Astrocyte (in vitro differentiated cells and primary cell): ENCODE results near the gene PLA2G6. TPM values are rescaled to one million over a fixed set of nuclear protein-coding genes. Genes with fewer than 3 reads are reported as not detected.
A peak's percentile ranks its signal among the peaks of the same experiment; 100 is the strongest.

Experiments used
- DNase-seq: peaks from one replicate; pipeline ENCODE4 v3.0.0-alpha.2; 2010; ENCODE audit warnings: low read depth
- FAIRE-seq: peaks from 2 replicates; lab custom pipeline; 2011; peaks lifted over from hg19 to GRCh38; lab: Jason Lieb, UNC
- H2AFZ ChIP-seq: 2 replicates; pipeline ENCODE4 v1.6.0; 2012; ENCODE audit warnings: low read depth, low read length, inconsistent platforms
- H3K27ac ChIP-seq: 2 replicates; pipeline ENCODE4 v1.5.1; 2011; ENCODE audit warnings: low read depth, low read length, inconsistent platforms
- H3K27me3 ChIP-seq: 2 replicates; pipeline ENCODE4 v1.6.0; 2011; ENCODE audit warnings: low read length, inconsistent platforms; ENCODE audit not compliant: insufficient read depth
- H3K36me3 ChIP-seq: 2 replicates; pipeline ENCODE4 v1.5.1; 2011; ENCODE audit warnings: low read length, inconsistent platforms; ENCODE audit not compliant: insufficient read depth
- H3K4me1 ChIP-seq: 2 replicates; pipeline ENCODE4 v1.5.1; 2011; ENCODE audit warnings: low read length, inconsistent platforms; ENCODE audit not compliant: insufficient read depth
- H3K4me2 ChIP-seq: 2 replicates; pipeline ENCODE4 v1.6.0; 2012; ENCODE audit warnings: low read length, inconsistent platforms
- H3K4me3 ChIP-seq: 2 replicates; pipeline ENCODE4 v1.5.1; 2011; ENCODE audit warnings: low read depth, mild to moderate bottlenecking, low read length, inconsistent platforms; ENCODE audit not compliant: insufficient read depth
- H3K79me2 ChIP-seq: 2 replicates; pipeline ENCODE4 v1.6.0; 2012; ENCODE audit warnings: mild to moderate bottlenecking, low read length, inconsistent platforms; ENCODE audit not compliant: insufficient read depth
- H3K9ac ChIP-seq: 2 replicates; pipeline ENCODE4 v1.6.0; 2012; ENCODE audit warnings: mild to moderate bottlenecking, low read length, inconsistent platforms
- H3K9me3 ChIP-seq: 2 replicates; pipeline ENCODE4 v1.5.1; 2012; ENCODE audit warnings: low read depth, mild to moderate bottlenecking, low read length, inconsistent platforms; ENCODE audit not compliant: insufficient read depth
- H4K20me1 ChIP-seq: 2 replicates; pipeline ENCODE4 v1.6.0; 2012; ENCODE audit warnings: low read length, inconsistent platforms; ENCODE audit not compliant: insufficient read depth
- H3K27ac Mint-ChIP-seq: one replicate; pipeline ENCODE4 v1.8.0; 2021; ENCODE audit warnings: mild to moderate bottlenecking, mixed read lengths; ENCODE audit not compliant: unreplicated experiment
- H3K27me3 Mint-ChIP-seq: one replicate; pipeline ENCODE4 v1.8.0; 2021; ENCODE audit warnings: low read depth, mixed read lengths; ENCODE audit not compliant: unreplicated experiment
- H3K36me3 Mint-ChIP-seq: one replicate; pipeline ENCODE4 v1.8.0; 2021; ENCODE audit warnings: low read depth, mixed read lengths; ENCODE audit not compliant: unreplicated experiment
- H3K4me1 Mint-ChIP-seq: one replicate; pipeline ENCODE4 v1.8.0; 2021; ENCODE audit warnings: low read depth, mixed read lengths; ENCODE audit not compliant: unreplicated experiment
- H3K4me3 Mint-ChIP-seq: one replicate; pipeline ENCODE4 v1.8.0; 2021; ENCODE audit warnings: mild to moderate bottlenecking, moderate library complexity, mixed read lengths; ENCODE audit not compliant: unreplicated experiment
- H3K9me3 Mint-ChIP-seq: one replicate; pipeline ENCODE4 v1.8.0; 2021; ENCODE audit warnings: mild to moderate bottlenecking, mixed read lengths; ENCODE audit not compliant: unreplicated experiment
- EZH2 ChIP-seq: IDR thresholded peaks from 2 replicates; pipeline ENCODE4 v1.6.1; 2012; ENCODE audit warnings: mild to moderate bottlenecking, low read length, inconsistent platforms; ENCODE audit not compliant: insufficient read depth
- total RNA-seq: library from RNA; stranded (reverse); gene quantifications from 2 replicates; pipeline ENCODE4 v1.2.1, GENCODE V29; 2021
- TF ChIP-seq, protein P1 (sequence below): IDR thresholded peaks from 2 replicates; pipeline ENCODE4 v1.5.1; 2011; ENCODE audit warnings: low read depth, mild to moderate bottlenecking, inconsistent platforms, low read length, moderate library complexity; ENCODE audit not compliant: insufficient read depth

PLA2G6 gene
- total RNA-seq, 1 donor from 2014 or later = 10.0 TPM

DNA sequence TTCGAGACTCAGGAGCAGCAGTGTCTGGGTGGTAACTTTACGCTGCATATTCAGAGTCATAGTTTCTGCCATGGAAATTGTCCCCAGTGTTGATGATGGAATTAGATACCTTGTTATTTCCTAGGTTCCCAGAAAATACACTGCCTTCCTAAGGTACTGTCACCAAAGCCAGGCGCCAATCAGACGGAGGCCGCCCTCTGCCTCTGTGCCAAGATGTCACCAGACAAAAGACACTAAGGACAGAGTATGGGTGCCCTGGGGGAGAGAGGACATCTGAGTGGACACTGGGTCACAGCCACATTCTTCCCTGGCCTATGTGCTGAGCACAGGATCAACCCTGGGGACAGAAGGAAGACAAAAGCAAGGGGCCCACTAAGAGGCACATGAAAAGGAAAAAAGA is 11.2 kb downstream of the PLA2G6 start:
- H3K27ac Mint-ChIP-seq = peak overlapping the region; percentile 29
- DNase-seq (no peak), FAIRE-seq (no peak)
- Histone ChIP-seq H4K20me1 (no peaks in the 10 kb centered on the region), H3K9me3 (no peaks in the 10 kb centered on the region), H3K36me3 (no peaks in the 10 kb centered on the region), H3K4me1 (peaks cover 14% of the 10 kb centered on the region), H3K4me3 (no peak overlapping the region), H2AFZ (no peak overlapping the region), H3K27me3 (no peaks in the 10 kb centered on the region), H3K9ac (no peak overlapping the region), H3K79me2 (no peaks in the 10 kb centered on the region), H3K27ac (no peak overlapping the region), H3K4me2 (no peak overlapping the region)
- TF ChIP-seq, protein P1, sequence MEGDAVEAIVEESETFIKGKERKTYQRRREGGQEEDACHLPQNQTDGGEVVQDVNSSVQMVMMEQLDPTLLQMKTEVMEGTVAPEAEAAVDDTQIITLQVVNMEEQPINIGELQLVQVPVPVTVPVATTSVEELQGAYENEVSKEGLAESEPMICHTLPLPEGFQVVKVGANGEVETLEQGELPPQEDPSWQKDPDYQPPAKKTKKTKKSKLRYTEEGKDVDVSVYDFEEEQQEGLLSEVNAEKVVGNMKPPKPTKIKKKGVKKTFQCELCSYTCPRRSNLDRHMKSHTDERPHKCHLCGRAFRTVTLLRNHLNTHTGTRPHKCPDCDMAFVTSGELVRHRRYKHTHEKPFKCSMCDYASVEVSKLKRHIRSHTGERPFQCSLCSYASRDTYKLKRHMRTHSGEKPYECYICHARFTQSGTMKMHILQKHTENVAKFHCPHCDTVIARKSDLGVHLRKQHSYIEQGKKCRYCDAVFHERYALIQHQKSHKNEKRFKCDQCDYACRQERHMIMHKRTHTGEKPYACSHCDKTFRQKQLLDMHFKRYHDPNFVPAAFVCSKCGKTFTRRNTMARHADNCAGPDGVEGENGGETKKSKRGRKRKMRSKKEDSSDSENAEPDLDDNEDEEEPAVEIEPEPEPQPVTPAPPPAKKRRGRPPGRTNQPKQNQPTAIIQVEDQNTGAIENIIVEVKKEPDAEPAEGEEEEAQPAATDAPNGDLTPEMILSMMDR = no peak
- TF ChIP-seq EZH2 = no peak
- H3K4me1 Mint-ChIP-seq = no peaks in the 10 kb centered on the region
- H3K36me3 Mint-ChIP-seq = peaks cover 17% of the 10 kb centered on the region
- H3K4me3 Mint-ChIP-seq = no peak overlapping the region
- H3K27me3 Mint-ChIP-seq = peaks cover 9% of the 10 kb centered on the region
- no peaks in the 10 kb centered on the region for H3K9me3 Mint-ChIP-seq

DNA sequence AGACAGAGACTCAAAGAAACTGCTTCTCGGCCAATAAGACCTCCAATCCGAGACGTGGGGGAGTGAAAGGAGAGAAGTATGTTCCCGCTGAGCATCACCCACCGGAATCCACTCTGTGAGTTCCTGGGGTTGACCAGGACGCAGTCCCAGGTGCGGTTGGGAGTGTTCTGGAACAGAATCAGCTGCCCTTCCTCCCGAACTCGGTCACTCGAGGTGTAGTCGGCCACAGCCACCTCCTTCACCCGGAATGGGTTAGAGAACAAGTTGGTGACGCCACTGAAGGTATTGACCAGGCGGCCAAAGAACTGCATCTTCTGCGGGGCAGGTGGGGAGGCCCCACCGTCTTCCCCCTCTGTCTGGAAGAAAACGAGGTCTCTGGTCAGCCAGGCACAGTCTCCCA is 12.5 kb downstream of the PLA2G6 start:
- Histone ChIP-seq H3K27ac (no peak overlapping the region), H3K4me3 (no peak overlapping the region), H3K9ac (no peak overlapping the region), H3K79me2 (no peaks in the 10 kb centered on the region), H4K20me1 (no peaks in the 10 kb centered on the region), H3K27me3 (no peaks in the 10 kb centered on the region), H2AFZ (no peak overlapping the region), H3K9me3 (no peaks in the 10 kb centered on the region), H3K4me2 (no peak overlapping the region), H3K36me3 (no peaks in the 10 kb centered on the region), H3K4me1 (peaks cover 12% of the 10 kb centered on the region)
- Mint-ChIP-seq H3K4me1 (no peaks in the 10 kb centered on the region), H3K36me3 (peaks cover 16% of the 10 kb centered on the region), H3K9me3 (no peaks in the 10 kb centered on the region), H3K4me3 (no peak overlapping the region), H3K27me3 (peaks cover 9% of the 10 kb centered on the region), H3K27ac (no peak overlapping the region)
- FAIRE-seq = no peak
- no peak for DNase-seq
- TF ChIP-seq, protein P1 = no peak
- TF ChIP-seq EZH2 = no peak

DNA sequence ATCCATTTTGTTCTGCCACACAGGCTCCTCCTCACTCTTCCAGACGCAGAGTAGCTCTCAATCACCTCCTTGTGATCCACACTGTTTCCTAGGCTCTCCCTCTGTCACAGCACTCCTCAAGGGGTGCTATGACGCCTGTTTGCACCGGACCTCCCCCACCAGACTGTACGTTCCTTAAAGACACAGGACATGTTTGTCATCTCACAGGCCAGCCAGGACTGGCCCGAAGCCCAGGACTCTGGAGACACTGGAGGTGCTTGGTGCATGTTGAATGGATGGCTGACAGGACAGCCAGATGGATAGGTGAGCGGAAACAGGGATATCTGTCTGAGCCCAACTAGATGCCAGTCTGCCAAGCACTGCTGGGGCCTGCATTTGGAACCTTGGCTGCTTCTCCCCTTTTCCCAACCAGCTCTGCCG is 13.6 kb downstream of the PLA2G6 start:
- H4K20me1 ChIP-seq = no peaks in the 10 kb centered on the region
- no peak overlapping the region for H3K4me3 ChIP-seq
- no peak overlapping the region for H3K4me3 Mint-ChIP-seq
- no peaks in the 10 kb centered on the region for H3K79me2 ChIP-seq
- H3K9ac ChIP-seq = no peak overlapping the region
- no peaks in the 10 kb centered on the region for H3K27me3 ChIP-seq
- no peak overlapping the region for H3K27ac Mint-ChIP-seq
- FAIRE-seq (no peak), DNase-seq (no peak)
- H3K27me3 Mint-ChIP-seq = peaks cover 9% of the 10 kb centered on the region
- no peaks in the 10 kb centered on the region for H3K9me3 ChIP-seq
- no peak overlapping the region for H3K4me2 ChIP-seq
- peaks cover 9% of the 10 kb centered on the region for H3K4me1 ChIP-seq
- no peaks in the 10 kb centered on the region for H3K9me3 Mint-ChIP-seq
- H3K27ac ChIP-seq = no peak overlapping the region
- no peaks in the 10 kb centered on the region for H3K36me3 ChIP-seq
- no peak overlapping the region for H2AFZ ChIP-seq
- peaks cover 11% of the 10 kb centered on the region for H3K36me3 Mint-ChIP-seq
- no peak for TF ChIP-seq EZH2
- TF ChIP-seq, protein P1 = no peak
- H3K4me1 Mint-ChIP-seq = no peaks in the 10 kb centered on the region
